WTC11 (cell line): Measurements from ENCODE around the gene RBM38. TPM values are rescaled to one million over a fixed set of nuclear protein-coding genes. Genes with fewer than 3 reads are reported as not detected.

Experiments
- ATAC-seq: fragments of 200-7000 bp; cut with Tn5 transposase; 2 replicates; pipeline ENCODE4 v1.10.0; 2021; ENCODE audit warnings: mild to moderate bottlenecking, moderate library complexity
- CTCF ChIA-PET: fragments of 300-600 bp; sonication (Branson Sonifier 250); formaldehyde crosslinking; loops from one replicate; lab custom pipeline; 2021; ENCODE audit warnings: antibody characterized with exemption; lab: Charles Lee
- POLR2A ChIA-PET: fragments of 350-600 bp; sonication (Branson Sonifier 250); formaldehyde crosslinking; loops from one replicate; lab custom pipeline; 2021; ENCODE audit warnings: antibody characterized with exemption; lab: Charles Lee
- DNase-seq: peaks from one replicate; pipeline ENCODE4 v3.0.0; 2021; ENCODE audit warnings: low spot score
- H3K27ac Mint-ChIP-seq: 2 replicates; pipeline ENCODE4 v1.8.0; 2021; ENCODE audit warnings: mixed read lengths
- H3K27me3 Mint-ChIP-seq: 2 replicates; pipeline ENCODE4 v1.8.0; 2021; ENCODE audit warnings: low read depth, mild to moderate bottlenecking, moderate library complexity, mixed read lengths
- H3K36me3 Mint-ChIP-seq: 2 replicates; pipeline ENCODE4 v1.8.0; 2021; ENCODE audit warnings: mixed read lengths
- H3K4me1 Mint-ChIP-seq: 2 replicates; pipeline ENCODE4 v1.8.0; 2022; ENCODE audit warnings: mixed read lengths
- H3K4me3 Mint-ChIP-seq: 2 replicates; pipeline ENCODE4 v1.8.0; 2021; ENCODE audit warnings: mild to moderate bottlenecking, moderate library complexity, mixed read lengths
- H3K9me3 Mint-ChIP-seq: 2 replicates; pipeline ENCODE4 v1.8.0; 2021; ENCODE audit warnings: mixed read lengths
- AFF4 ChIP-seq: sonication (generic); formaldehyde crosslinking; IDR thresholded peaks from 2 replicates; pipeline ENCODE4 v1.8.1; 2023; ENCODE audit warnings: mild to moderate bottlenecking, missing genetic modification reagents, borderline replicate concordance
- ATF2 ChIP-seq: sonication (generic); formaldehyde crosslinking; IDR thresholded peaks from 2 replicates; pipeline ENCODE4 v1.8.1; 2022; ENCODE audit warnings: low read depth, missing genetic modification reagents, borderline replicate concordance
- ETV6 ChIP-seq: sonication (generic); formaldehyde crosslinking; IDR thresholded peaks from 2 replicates; pipeline ENCODE4 v1.8.1; 2022; ENCODE audit warnings: mild to moderate bottlenecking, missing genetic modification reagents
- GTF2I ChIP-seq: fragments of 250-450 bp; sonication (Bioruptor Pico); conservative IDR thresholded peaks from 2 replicates; pipeline ENCODE4 v1.4.0; 2021; ENCODE audit warnings: mild to moderate bottlenecking
- HMGXB4 ChIP-seq: sonication (generic); formaldehyde crosslinking; IDR thresholded peaks from 2 replicates; pipeline ENCODE4 v1.8.1; 2023; ENCODE audit warnings: mild to moderate bottlenecking, moderate library complexity, missing genetic modification reagents
- JAZF1 ChIP-seq: fragments of 250-450 bp; sonication (Bioruptor Pico); IDR thresholded peaks from 2 replicates; pipeline ENCODE4 v1.9.0; 2021; ENCODE audit warnings: moderate library complexity, mild to moderate bottlenecking, inconsistent platforms
- KAT7 ChIP-seq: sonication (generic); formaldehyde crosslinking; IDR thresholded peaks from 2 replicates; pipeline ENCODE4 v1.8.1; 2023; ENCODE audit warnings: missing genetic modification reagents, mild to moderate bottlenecking, borderline replicate concordance
- MXD4 ChIP-seq: fragments of 250-450 bp; sonication (Bioruptor Pico); IDR thresholded peaks from 2 replicates; pipeline ENCODE4 v1.8.0; 2021; ENCODE audit warnings: mild to moderate bottlenecking, moderate library complexity, borderline replicate concordance
- NFATC4 ChIP-seq: fragments of 250-450 bp; sonication (Bioruptor Pico); IDR thresholded peaks from 2 replicates; pipeline ENCODE4 v1.9.0; 2021; ENCODE audit warnings: mild to moderate bottlenecking
- NR1H2 ChIP-seq: sonication (generic); formaldehyde crosslinking; IDR thresholded peaks from 2 replicates; pipeline ENCODE4 v1.9.0; 2021; ENCODE audit warnings: mild to moderate bottlenecking, moderate library complexity, missing genetic modification reagents
- PRRX2 ChIP-seq: fragments of 250-450 bp; sonication (Bioruptor Pico); IDR thresholded peaks from 2 replicates; pipeline ENCODE4 v1.8.0; 2021; ENCODE audit warnings: mild to moderate bottlenecking
- RORB ChIP-seq: fragments of 250-450 bp; sonication (Bioruptor Pico); IDR thresholded peaks from 2 replicates; pipeline ENCODE4 v1.9.0; 2021; ENCODE audit warnings: mild to moderate bottlenecking
- SP1 ChIP-seq: sonication (generic); formaldehyde crosslinking; conservative IDR thresholded peaks from 2 replicates; pipeline ENCODE4 v1.8.1; 2022; ENCODE audit warnings: missing genetic modification reagents
- ZMAT4 ChIP-seq: fragments of 250-450 bp; sonication (Bioruptor Pico); IDR thresholded peaks from 2 replicates; pipeline ENCODE4 v1.9.0; 2021; ENCODE audit warnings: mild to moderate bottlenecking
- total RNA-seq: library from RNA; stranded (reverse); gene quantifications from 3 replicates; pipeline ENCODE4 v1.2.3, GENCODE V29; 2021
- TF ChIP-seq, protein P1 (sequence below): sonication (generic); formaldehyde crosslinking; IDR thresholded peaks from 2 replicates; pipeline ENCODE4 v1.8.1; 2023; ENCODE audit warnings: mild to moderate bottlenecking, missing genetic modification reagents, moderate library complexity

RBM38 gene
- total RNA-seq, 1 experiment from 2014 or later, result 69.0 TPM

- TF ChIP-seq ATF2 (no peak), HMGXB4 (no peak), NR1H2 (CRISPR knock-in tag) (no peak), MXD4 (CRISPR knock-in tag) (no peak), SP1 (CRISPR knock-in tag) (no peak)
- TF ChIP-seq, protein P1, sequence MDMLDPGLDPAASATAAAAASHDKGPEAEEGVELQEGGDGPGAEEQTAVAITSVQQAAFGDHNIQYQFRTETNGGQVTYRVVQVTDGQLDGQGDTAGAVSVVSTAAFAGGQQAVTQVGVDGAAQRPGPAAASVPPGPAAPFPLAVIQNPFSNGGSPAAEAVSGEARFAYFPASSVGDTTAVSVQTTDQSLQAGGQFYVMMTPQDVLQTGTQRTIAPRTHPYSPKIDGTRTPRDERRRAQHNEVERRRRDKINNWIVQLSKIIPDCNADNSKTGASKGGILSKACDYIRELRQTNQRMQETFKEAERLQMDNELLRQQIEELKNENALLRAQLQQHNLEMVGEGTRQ, result no peak
These were observed 57.7 kb downstream of the RBM38 start (continued) for GRCh38 chr20:57448764-57449354.

DNA sequence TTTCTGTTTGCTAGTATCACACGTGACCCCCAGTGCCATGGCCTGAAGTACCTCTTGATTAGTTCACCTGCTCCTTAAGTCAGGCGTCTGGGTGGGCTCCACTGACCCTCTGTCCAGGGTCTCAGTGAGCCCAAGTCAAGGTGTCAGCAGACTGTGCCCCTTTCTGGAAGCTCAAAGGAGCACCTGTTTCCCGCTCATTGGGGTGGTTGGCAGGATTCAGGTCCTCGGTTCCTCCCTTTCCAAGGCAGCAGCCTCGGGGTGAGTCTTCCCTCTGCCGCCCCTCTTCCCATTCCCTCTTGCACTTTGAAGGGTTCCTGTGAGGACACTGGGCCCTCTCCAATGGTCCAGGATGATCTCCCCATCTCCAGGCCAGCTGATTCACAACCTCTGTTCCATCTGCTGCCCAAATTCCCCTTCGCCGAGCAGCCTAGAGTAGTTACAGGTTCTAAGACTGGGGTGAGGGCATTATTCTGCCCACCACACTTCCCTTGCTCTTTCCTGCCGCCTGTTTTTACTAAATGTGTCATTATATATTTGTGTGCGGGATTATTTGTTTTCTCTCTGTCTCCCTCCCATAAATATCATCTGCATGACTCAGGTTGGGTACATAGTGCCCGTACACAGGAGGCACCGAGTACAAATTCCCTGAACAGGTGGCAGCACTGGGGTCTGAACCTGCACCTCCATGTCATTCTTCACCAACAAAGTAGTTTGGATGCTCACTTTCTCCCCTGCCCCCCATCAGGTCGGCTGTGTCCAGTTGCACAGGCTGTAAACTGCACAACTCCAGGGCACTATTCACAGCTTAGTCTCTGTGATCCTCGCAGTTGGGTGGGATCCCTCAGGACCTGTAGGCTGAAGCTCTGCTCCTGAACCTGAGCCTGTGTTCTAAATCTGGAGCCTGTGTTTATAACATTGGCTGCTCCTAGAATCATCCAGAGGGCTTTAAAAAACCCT is 58.5 kb downstream of the RBM38 start:
- ChIA-PET CTCF (no interaction called here), POLR2A (no interaction called here)
- peaks cover 3% of the 10 kb centered on the region; the same call in 1 of the 2 replicates for H3K27me3 Mint-ChIP-seq
- no peak for ATAC-seq
- peaks cover 5% of the 10 kb centered on the region for H3K4me1 Mint-ChIP-seq
- no peak for DNase-seq
- H3K27ac Mint-ChIP-seq, result no peak overlapping the region
- TF ChIP-seq ZMAT4 (CRISPR knock-in tag) (no peak), GTF2I (0 out of 2 replicates have a peak, but pooled peaks have one; percentile 57)
- no peak overlapping the region for H3K4me3 Mint-ChIP-seq
- H3K9me3 Mint-ChIP-seq, result peaks cover 15% of the 10 kb centered on the region; the same call in 1 of the 2 replicates
- peaks cover 4% of the 10 kb centered on the region; the same call in 1 of the 2 replicates for H3K36me3 Mint-ChIP-seq

DNA sequence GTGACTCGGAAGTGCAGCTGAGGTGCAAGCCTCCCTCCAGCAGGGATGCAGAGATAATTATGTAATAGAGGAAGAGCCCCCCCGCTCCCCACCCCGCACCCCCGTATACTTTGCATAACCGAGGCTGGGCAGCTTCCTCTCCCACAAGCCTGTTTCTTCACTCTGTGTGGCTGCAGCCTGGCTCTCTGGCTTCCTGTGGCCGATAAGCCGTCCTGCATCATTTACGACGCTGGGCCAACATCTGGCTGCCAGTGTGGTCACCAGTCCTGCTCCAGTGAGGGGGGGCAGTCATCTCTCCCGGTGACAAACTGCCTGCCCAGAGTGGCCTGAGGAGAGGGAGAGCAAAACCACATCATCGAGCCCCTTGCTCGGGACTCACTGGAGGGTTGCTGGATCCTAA is 59.2 kb downstream of the RBM38 start:
- CTCF ChIA-PET, result no interaction called here
- TF ChIP-seq ZMAT4 (CRISPR knock-in tag) (no peak), PRRX2 (CRISPR knock-in tag) (no peak), KAT7 (CRISPR knock-in tag) (no peak)
- Mint-ChIP-seq H3K4me3 (no peak overlapping the region), H3K27ac (no peak overlapping the region; the same call in 1 of the 2 replicates), H3K4me1 (peaks cover 10% of the 10 kb centered on the region), H3K27me3 (peaks cover 2% of the 10 kb centered on the region; the same call in 1 of the 2 replicates), H3K36me3 (peaks cover 4% of the 10 kb centered on the region; the same call in 1 of the 2 replicates), H3K9me3 (peaks cover 15% of the 10 kb centered on the region; the same call in 1 of the 2 replicates)
- POLR2A ChIA-PET, result no interaction called here
- no peak for ATAC-seq
- no peak for DNase-seq

GRCh38 chr20:57450931-57451330 is 59.7 kb downstream of the RBM38 start:
- no peak overlapping the region for H3K4me3 Mint-ChIP-seq
- H3K4me1 Mint-ChIP-seq, result peaks cover 11% of the 10 kb centered on the region
- H3K27ac Mint-ChIP-seq, result no peak overlapping the region; the same call in 1 of the 2 replicates
- DNase-seq, result no peak
- peaks cover 3% of the 10 kb centered on the region; the same call in 1 of the 2 replicates for H3K36me3 Mint-ChIP-seq
- H3K9me3 Mint-ChIP-seq, result peaks cover 10% of the 10 kb centered on the region; the same call in 1 of the 2 replicates
- ChIA-PET CTCF (no interaction called here), POLR2A (no interaction called here)
- no peaks in the 10 kb centered on the region for H3K27me3 Mint-ChIP-seq
- ATAC-seq, result no peak
- TF ChIP-seq RORB (CRISPR knock-in tag), result no peak
- TF ChIP-seq NFATC4 (CRISPR knock-in tag), result no peak
- TF ChIP-seq JAZF1 (CRISPR knock-in tag), result no peak
- TF ChIP-seq AFF4 (CRISPR knock-in tag), result no peak
- TF ChIP-seq ETV6 (CRISPR knock-in tag), result no peak
- TF ChIP-seq, protein P1, result no peak
